HG03469 (cell line): Measurements from ENCODE around the gene AKT2.

ENCODE experiments used
- ATAC-seq: cut with Tn5 transposase; IDR thresholded peaks from one replicate; pipeline ENCODE4 v1.9.1; 2021; ENCODE audit warnings: mild to moderate bottlenecking, moderate library complexity, moderate number of reproducible peaks; ENCODE audit not compliant: unreplicated experiment

The AKT2 gene

DNA sequence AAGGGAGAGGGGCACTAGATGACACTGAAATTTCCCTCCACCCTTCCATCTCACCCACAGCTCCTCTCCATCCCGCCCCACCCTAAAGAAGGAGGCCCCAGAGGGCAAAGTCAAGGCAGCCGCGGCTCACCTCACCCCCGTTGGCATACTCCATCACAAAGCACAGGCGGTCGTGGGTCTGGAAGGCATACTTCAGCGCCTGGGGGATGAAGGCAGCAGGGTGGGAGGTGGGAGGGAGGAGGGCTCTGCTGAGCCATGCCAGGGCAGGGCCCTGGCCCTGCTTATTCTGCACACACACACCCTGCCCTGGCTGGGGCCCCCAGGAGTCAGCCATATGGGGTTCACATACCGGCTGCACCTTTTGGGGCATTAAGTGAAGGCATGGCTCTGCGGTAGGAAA, 46.4 kb downstream of the AKT2 start:
- ATAC-seq = no peak

DNA sequence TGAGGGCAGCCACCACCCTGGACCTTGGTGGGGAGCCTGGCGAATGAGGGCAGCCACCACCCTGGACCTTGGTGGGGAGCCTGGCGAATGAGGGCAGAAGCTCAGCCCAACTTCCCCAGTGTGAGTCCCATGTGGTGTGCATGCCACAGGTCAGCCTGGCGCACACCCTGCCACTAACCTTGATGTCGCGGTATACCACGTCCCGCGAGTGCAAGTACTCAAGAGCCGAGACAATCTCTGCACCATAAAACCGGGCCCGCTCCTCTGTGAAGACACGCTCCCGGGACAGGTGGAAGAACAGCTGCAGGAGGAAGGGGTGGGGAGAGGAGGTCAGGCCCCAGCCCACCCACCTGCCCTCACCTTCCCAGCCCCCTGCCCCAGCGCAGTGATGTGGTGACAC, 47.4 kb downstream of the AKT2 start:
- ATAC-seq = no peak

GRCh38 chr19:40236366-40236765, 48.8 kb downstream of the AKT2 start:
- ATAC-seq = no peak

- ATAC-seq = no peak
Observed at GRCh38 chr19:40236026-40236355, 49.2 kb downstream of the AKT2 start.

DNA sequence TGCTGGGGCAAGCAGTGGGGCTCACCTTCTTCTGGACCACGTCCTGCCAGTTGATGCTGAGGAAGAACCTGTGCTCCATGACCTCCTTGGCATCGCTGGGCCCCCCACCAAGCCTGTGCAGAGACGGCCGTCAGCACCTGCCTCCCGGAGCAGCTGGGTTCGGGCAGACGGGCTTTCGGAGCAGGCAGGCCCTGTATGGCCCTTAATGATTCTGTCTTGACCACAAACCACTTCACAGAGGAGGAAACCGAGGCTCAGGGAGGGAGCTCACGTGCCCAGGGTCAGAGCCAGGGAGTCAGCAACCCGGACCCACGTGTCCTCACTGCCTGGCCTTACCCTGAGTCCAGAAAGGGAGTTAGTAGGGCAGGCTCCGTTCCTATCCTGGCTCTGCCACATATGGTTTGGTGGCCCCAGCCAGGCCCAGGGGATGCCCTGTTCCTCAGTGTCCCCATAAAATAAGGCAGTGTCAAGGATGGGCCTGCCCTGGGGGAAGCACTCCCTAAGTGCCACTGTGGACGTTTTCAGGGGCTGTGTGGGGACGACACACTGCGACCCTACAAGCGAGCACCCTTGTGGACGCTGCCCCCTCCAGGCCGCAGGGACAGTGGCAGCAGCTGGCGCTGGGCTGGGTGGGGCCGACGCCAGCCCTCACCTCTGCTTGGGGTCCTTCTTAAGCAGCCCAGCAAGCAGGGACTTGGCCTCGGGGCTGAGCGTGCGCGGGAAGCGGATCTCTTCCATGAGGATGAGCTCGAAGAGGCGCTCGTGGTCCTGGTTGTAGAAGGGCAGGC, 49.7 kb downstream of the AKT2 start:
- no peak for ATAC-seq

GRCh38 chr19:40234429-40235237, 50.5 kb downstream of the AKT2 start:
- ATAC-seq = no peak

- no peak for ATAC-seq
Observed at GRCh38 chr19:40233811-40234389, 51.2 kb downstream of the AKT2 start.

DNA sequence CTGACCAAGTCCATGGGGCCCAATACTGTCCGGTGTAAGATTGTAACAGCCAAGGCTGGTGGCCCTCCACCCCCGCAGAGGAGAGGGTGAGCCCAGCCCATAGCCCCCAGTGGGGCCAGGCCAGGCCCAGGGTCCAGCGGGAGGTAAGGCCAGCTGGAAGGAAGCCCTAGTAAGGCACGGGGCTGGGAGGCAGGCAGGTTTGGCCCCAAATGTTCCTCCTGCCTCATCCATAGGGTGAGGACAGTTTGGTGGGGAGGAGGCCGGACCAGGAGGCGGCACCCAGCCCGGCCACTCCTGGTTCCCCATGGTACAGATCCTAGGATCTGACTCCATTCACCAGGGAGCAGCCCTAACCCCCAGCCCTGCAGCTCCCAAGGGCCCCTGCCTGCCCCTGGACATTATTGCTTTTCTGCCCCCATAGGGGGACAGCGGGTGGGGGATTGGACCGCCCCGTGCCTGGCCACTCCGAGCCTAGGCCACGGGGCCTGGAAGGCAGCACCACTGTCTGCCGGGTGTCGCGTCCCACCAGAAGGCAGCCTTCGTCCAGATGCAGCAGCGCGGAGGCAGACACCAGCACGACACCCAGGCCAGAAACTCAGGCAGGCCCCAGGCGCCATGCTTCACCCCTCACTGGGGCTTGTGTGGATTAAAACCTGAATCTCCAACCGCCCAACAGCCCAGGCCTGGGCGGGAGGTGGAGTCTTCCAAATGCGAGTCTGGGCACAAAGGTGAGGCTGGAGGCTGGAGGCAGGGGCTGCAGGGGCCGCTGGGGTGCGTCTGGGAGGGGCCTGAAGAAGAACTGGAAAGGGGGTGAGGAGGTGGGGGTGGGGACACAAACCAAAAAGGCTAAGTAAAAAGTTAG, 52.0 kb downstream of the AKT2 start:
- no peak for ATAC-seq

DNA sequence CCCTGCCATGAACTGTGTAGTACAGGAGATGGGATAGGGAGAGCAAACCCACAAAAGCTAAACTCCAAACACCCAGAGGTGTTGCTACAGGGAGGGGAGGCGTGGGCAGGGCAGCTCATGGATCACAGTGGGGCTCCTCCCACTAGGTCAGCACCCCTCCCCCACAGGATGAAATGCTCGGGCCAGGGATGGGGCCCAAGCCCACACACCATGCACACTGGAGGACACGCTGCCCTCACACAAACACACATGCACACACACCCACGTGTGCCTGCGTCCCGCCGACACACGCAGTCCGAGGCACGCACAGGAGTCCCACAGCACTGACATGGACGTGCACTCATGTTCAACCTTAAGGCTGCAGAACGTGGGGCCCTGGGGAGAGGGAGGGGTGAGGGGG, 52.7 kb downstream of the AKT2 start:
- ATAC-seq = no peak

GRCh38 chr19:40231544-40232424, 53.4 kb downstream of the AKT2 start:
- ATAC-seq = no peak

DNA sequence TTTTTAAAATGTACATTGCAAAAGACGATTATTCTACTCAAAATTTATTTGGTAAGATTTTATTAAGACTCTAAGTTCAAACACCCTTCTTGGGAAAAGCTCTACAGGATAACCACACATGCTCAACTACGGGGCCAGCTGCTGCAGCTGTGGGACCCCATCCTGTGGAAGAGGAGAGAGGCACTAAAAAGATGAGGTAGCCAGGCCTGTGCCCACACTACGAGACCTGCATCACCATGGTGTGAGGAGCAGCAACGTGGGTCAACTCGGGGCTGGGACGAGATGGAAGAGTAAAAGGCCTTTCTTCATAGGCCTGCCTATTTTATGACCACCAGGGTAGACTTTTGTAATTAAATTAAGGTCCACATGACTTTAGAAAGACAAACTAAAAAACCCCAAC, 54.1 kb downstream of the AKT2 start:
- ATAC-seq = no peak

GRCh38 chr19:40229926-40230417, 55.2 kb downstream of the AKT2 start:
- ATAC-seq = no peak

DNA sequence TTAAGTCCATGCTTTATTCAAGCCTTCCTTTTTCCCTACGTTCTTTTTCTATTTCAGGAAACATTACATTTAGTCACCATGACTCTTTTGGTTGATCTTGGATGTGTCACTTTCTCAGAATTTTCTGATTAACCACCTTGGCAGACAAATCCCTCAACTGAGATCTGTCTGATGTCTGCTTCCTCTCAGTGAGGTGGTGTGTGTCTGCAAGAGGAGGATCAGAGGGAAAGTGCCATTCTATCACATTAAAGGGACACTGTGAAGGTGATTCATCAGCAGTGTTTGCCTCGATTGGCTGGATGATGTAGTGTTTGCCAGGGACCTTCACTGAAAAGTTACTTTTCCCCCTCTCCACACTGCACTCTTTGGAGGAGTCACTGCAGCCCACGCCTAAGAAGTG, 55.7 kb downstream of the AKT2 start:
- ATAC-seq = no peak

- no peak for ATAC-seq
Observed at GRCh38 chr19:40228863-40229262, 56.3 kb downstream of the AKT2 start.

DNA sequence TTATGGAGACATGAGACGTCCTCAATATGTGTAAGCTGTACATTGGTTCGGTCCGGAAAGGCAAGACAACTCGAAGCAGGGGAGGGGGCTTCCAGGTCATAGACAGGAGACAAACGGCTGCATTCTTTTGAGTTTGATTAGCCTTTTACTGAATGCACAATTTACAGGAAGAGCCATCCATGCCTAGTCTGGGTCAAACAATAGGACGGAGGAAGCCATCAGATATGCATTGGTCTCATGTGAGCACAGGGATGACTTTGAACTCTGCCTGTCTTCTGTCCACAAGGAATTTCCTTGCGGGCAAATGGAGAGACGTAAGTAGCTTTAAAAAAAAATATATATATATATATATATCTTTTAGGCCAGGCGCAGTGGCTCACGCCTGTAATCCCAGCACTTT, 56.8 kb downstream of the AKT2 start:
- no peak for ATAC-seq

DNA sequence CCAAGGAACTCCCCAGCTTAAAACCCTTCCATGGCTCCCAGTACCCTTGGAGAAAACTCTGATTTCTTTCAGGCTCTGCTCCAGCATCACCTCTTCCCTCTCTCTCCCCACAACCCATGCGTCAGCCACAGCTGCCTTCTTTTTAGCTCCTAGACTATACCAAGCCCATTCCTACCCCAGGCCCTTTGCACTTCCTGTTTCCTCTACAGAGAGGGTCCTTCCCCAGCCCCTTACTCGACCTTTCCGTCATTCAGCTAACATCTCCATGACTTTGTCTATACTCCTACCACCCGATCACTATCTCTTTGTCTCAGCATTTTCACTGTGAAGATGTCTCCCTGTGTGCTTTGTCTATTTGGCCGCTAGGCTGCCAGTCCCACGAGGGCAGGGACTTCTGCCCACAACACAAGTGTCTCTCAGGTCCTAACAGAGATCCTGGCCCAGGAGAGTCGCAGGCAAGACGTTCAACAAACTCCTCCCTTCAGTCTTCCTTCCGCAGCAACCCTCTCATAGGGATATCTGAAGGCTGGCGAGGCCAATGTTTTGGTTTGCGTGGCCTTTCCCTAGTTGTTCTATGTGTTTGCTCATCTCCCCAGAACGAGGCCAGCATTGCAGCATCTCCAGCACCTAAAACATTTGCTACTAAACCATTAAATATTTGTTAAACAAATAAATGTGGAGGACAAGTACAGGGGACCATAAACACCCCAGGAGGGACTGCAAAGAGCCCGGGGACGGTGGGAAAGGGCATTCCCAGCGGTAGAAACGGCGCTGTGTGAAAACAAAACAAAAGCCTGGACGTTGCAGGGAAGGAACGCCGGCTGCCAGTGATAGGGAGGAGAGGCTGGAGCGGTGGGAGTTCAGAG, 59.5 kb downstream of the AKT2 start:
- no peak for ATAC-seq

GRCh38 chr19:40224342-40225150, 60.6 kb downstream of the AKT2 start:
- no peak for ATAC-seq

DNA sequence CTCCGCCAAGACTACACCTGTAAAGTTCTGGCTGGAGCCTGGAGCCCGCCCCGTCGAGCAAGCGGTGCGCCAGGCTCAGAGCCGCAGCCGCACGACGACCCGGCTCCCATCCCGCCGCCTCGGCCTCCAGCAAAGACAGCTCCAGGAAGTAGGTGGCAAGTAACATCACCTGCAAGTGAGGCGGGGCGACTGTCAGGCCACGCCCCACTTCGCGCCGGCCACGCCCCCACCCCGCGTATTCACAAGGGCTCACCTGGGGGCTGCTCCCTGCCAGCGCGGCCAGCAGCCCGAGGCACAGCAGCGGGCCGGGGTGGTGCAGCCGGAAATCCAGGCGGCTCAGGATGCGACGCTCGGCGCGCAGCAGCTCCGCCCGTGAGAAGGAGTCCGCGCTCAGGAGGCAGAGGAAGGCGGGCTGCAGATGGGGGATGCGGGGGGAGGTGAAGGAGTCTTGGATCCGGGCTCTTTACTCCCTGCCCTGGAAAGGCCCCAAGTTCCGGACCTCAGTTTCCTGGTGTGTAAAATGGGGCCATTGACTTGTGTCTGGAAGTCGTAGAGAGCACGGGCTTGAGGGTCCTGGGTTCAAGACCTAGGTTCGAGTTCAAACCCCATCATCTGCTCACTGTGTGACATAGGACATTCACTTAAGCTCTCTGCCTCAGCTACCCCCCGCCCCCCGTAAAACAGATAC, 61.9 kb downstream of the AKT2 start:
- no peak for ATAC-seq
